ENCODE measurements around the gene AGER. TPM values are rescaled to one million over a fixed set of nuclear protein-coding genes. Genes with fewer than 3 reads are reported as not detected.

AGER gene
- polyA plus RNA-seq, 1 of the 3 experiments (the other 2 are of a cell fraction) = 3.5 TPM

- Histone ChIP-seq H3K27ac (ENCODE audit: low read depth in 2 of 2, low read length in 1 of 2) (peak overlapping the region; percentile 99 to 100), H3K9me3 (no peaks in the 10 kb centered on the region), H2AFZ (ENCODE audit: low read depth) (peak overlapping the region; percentile 40; the same call in 1 of the 2 replicates), H3K4me1 (ENCODE audit: control insufficient read depth in 1 of 2, insufficient read depth in 2 of 2, low read depth in 1 of 2, low read length in 1 of 2) (peaks cover 6 to 14% of the 10 kb centered on the region in 2 experiments; a peak in 1 of 4 replicates), H3K4me2 (peak overlapping the region; percentile 100), H3K9ac (peak overlapping the region; percentile 100), H3K36me3 (replicated peaks in 1 of 2; ENCODE audit: control insufficient read depth in 1 of 2, insufficient read depth in 2 of 2, low read length in 1 of 2) (no peaks in the 10 kb centered on the region), H3K9me2 (no peaks in the 10 kb centered on the region), H3K79me2 (ENCODE audit: insufficient read depth) (no peaks in the 10 kb centered on the region), H3K27me3 (ENCODE audit: insufficient read depth) (no peaks in the 10 kb centered on the region), H4K20me1 (ENCODE audit: insufficient read depth) (no peaks in the 10 kb centered on the region), H3K4me3 (ENCODE audit: low read depth in 2 of 2, low read length in 1 of 2) (peak overlapping the region; percentile 83 to 95), H3F3A (replicated peaks; ENCODE audit: insufficient read depth) (peaks cover 15% of the 10 kb centered on the region)
- CTCF ChIA-PET = interaction anchor here (0.6 to 1.5 kb wide), 3 partner anchors 8 to 103 kb away, joined by 3 to 6 read pairs (median 3); partner anchors contain the start of gene EGFL8
- 30% methylated on average over 22 of the region's 28 CpGs for WGBS (ENCODE audit: low lambda C conversion rate)
- peak; percentile 70 for DNase-seq
- TF ChIP-seq MXI1 (IDR thresholded peaks at IDR 0.05; ENCODE audit: low read depth, low read length) (peak; percentile 9; the same call in 1 of the 2 replicates), JUND (IDR thresholded peaks at IDR 0.05) (no peak), FOXJ3 (CRISPR knock-in tag; IDR thresholded peaks at IDR 0.05) (0 out of 2 replicates have a peak, but pooled peaks have one; percentile 3)
- POLR2A ChIA-PET = interaction anchor here (0.8 to 1.4 kb wide), 3 partner anchors 67 to 775 kb away, joined by 3 to 4 read pairs (median 3); partner anchors contain the start of genes DDX39B and FKBPL
Observed at GRCh38 chr6:32196682-32197616, 12.9 kb upstream of the AGER start.

- Histone ChIP-seq H3K27ac (ENCODE audit: low read depth in 2 of 2, low read length in 1 of 2) (peak overlapping the region; percentile 99 to 100), H3F3A (replicated peaks; ENCODE audit: insufficient read depth) (peaks cover 15% of the 10 kb centered on the region), H3K4me1 (ENCODE audit: control insufficient read depth in 1 of 2, insufficient read depth in 2 of 2, low read depth in 1 of 2, low read length in 1 of 2) (peaks cover 6 to 18% of the 10 kb centered on the region in 2 experiments; a peak in 1 of 4 replicates), H2AFZ (ENCODE audit: low read depth) (peak overlapping the region; percentile 40; the same call in 1 of the 2 replicates), H4K20me1 (ENCODE audit: insufficient read depth) (no peaks in the 10 kb centered on the region), H3K9me2 (no peaks in the 10 kb centered on the region), H3K9me3 (no peaks in the 10 kb centered on the region), H3K4me3 (ENCODE audit: low read depth in 2 of 2, low read length in 1 of 2) (peak overlapping the region; percentile 83 to 95), H3K4me2 (peak overlapping the region; percentile 100), H3K79me2 (ENCODE audit: insufficient read depth) (no peaks in the 10 kb centered on the region), H3K9ac (peak overlapping the region; percentile 100), H3K27me3 (ENCODE audit: insufficient read depth) (no peaks in the 10 kb centered on the region), H3K36me3 (replicated peaks in 1 of 2; ENCODE audit: control insufficient read depth in 1 of 2, insufficient read depth in 2 of 2, low read length in 1 of 2) (no peaks in the 10 kb centered on the region)
- DNase-seq = peak; percentile 88
- ChIA-PET CTCF (interaction anchor here (0.7 to 2.3 kb wide), 11 partner anchors 14 to 643 kb away, joined by 3 to 17 read pairs (median 5); partner anchors contain the start of genes AGPAT1, ATF6B, EGFL8 and FKBPL), POLR2A (interaction anchor here (0.5 to 2.2 kb wide), 12 partner anchors 9 to 1012 kb away, joined by 3 to 16 read pairs (median 4); partner anchors contain the start of genes ATF6B, DDX39B, DXO and FKBPL)
- WGBS (ENCODE audit: low lambda C conversion rate) = 0% methylated on average over 20 of the region's 58 CpGs
- 0 out of 2 replicates have a peak, but pooled peaks have one; percentile 11 for TF ChIP-seq RFX5 (IDR thresholded peaks at IDR 0.05; ENCODE audit: low read length)
- TF ChIP-seq GABPA (IDR thresholded peaks at IDR 0.05; ENCODE audit: low read depth) = peak; percentile 60
- TF ChIP-seq MXI1 (IDR thresholded peaks at IDR 0.05; ENCODE audit: low read depth, low read length) = peak; percentile 56; the same call in 1 of the 2 replicates
- TF ChIP-seq TCF12 (IDR thresholded peaks at IDR 0.05) = 0 out of 2 replicates have a peak, but pooled peaks have one; percentile 2
- no peak for TF ChIP-seq SMC3 (IDR thresholded peaks at IDR 0.05; ENCODE audit: low read depth, low read length)
- no peak for TF ChIP-seq NFIC (IDR thresholded peaks at IDR 0.05; ENCODE audit: borderline replicate concordance)
- peak; percentile 40; the same call in 1 of the 2 replicates for TF ChIP-seq TAF1 (IDR thresholded peaks at IDR 0.05; ENCODE audit: borderline replicate concordance, low read depth, low read length)
- peak; percentile 87 for TF ChIP-seq CHD2 (IDR thresholded peaks at IDR 0.05; ENCODE audit: low read length, partially characterized antibody)
- TF ChIP-seq MAX (IDR thresholded peaks at IDR 0.05; ENCODE audit: low read depth) = peak; percentile 85
- peak; percentile 35; the same call in 1 of the 2 replicates for TF ChIP-seq ELF1 (IDR thresholded peaks at IDR 0.05)
- TF ChIP-seq ZBTB33 (IDR thresholded peaks at IDR 0.05; ENCODE audit: borderline replicate concordance, low read depth) = no peak
- no peak for TF ChIP-seq YY1 (IDR thresholded peaks at IDR 0.05; ENCODE audit: low read depth)
- no peak for TF ChIP-seq IRF3 (IDR thresholded peaks at IDR 0.05; ENCODE audit: low read depth, low read length)
- TF ChIP-seq FOXJ3 (CRISPR knock-in tag; IDR thresholded peaks at IDR 0.05) = peak; percentile 21; the same call in 1 of the 2 replicates
- TF ChIP-seq POLR2AphosphoS5 (IDR thresholded peaks at IDR 0.05; ENCODE audit: low read depth, low read length) = peak; percentile 84
- peak in 1 of 2 experiments; percentile 33; a peak in 1 of 4 replicates for TF ChIP-seq EP300 (IDR thresholded peaks at IDR 0.05; ENCODE audit: borderline replicate concordance in 1 of 2, low read depth in 1 of 2, low read length in 1 of 2)
Observed at GRCh38 chr6:32195902-32196681, 12.0 kb upstream of the AGER start.
